Heart right ventricle (tissue), 16 donors: ENCODE results near the gene CRYBA4. TPM values are rescaled to one million over a fixed set of nuclear protein-coding genes. Genes with fewer than 3 reads are reported as not detected.
A peak's percentile ranks its signal among the peaks of the same experiment; 100 is the strongest.

ENCODE experiments used
- ATAC-seq, 8 donors: fragments of 200-7000 bp; cut with Tn5 transposase; one replicate each; pipeline ENCODE4 v1.9.1; 2020; ENCODE audit warnings: mild to moderate bottlenecking in 8 of 8, moderate library complexity in 8 of 8, moderate number of reproducible peaks in 1 of 8
- DNase-seq, 2 donors: peaks; one replicate each; pipeline ENCODE4 v3.0.0-alpha.2; 2020
- H3K27ac ChIP-seq, 10 donors: fragments of 200-600 bp; sonication (generic) in 2 of 10; one replicate each; pipeline versions ENCODE4 v1.5.0 to v1.8.0; 2020 to 2022; ENCODE audit warnings: mild to moderate bottlenecking in 3 of 10
- H3K27me3 ChIP-seq, 7 donors: fragments of 200-600 bp; one replicate each; pipeline ENCODE4 v1.8.0; 2021 to 2022; ENCODE audit warnings: mild to moderate bottlenecking in 2 of 7
- H3K36me3 ChIP-seq, 9 donors: fragments of 200-600 bp; sonication (generic) in 1 of 9; one replicate each; pipeline versions ENCODE4 v1.5.0 to v1.8.0; 2020 to 2022; ENCODE audit warnings: mild to moderate bottlenecking in 2 of 9
- H3K4me1 ChIP-seq, 9 donors: fragments of 200-600 bp; sonication (generic) in 1 of 9; one replicate each; pipeline versions ENCODE4 v1.5.0 to v1.8.0; 2020 to 2022; ENCODE audit warnings: mild to moderate bottlenecking in 4 of 9
- H3K4me3 ChIP-seq, 10 donors: fragments of 200-600 bp; sonication (generic) in 2 of 10; one replicate each; pipeline versions ENCODE4 v1.5.0 to v1.8.0; 2020 to 2022; ENCODE audit warnings: mild to moderate bottlenecking in 7 of 10, moderate library complexity in 2 of 10
- H3K9me3 ChIP-seq, 11 donors: fragments of 200-600 bp in 10 of 11; sonication (generic) in 2 of 11; one replicate each; pipeline versions ENCODE4 v1.5.0 to v1.8.0; 2013 to 2022; ENCODE audit warnings: mild to moderate bottlenecking in 2 of 11, control low read depth in 1 of 11, moderate library complexity in 1 of 11
- CTCF ChIP-seq, 9 donors: fragments of 200-600 bp; sonication (generic) in 2 of 9; IDR thresholded peaks; one replicate each; pipeline versions ENCODE4 v1.5.0 to v1.8.0; 2021 to 2022; ENCODE audit warnings: antibody characterized with exemption in 9 of 9, mild to moderate bottlenecking in 5 of 9, moderate library complexity in 1 of 9
- WGBS, 2 donors: extraction: QIAGEN DNeasy Blood & Tissue Kit; methylation state at CpG; one replicate each; pipeline ENCODE4 v1.1.7; 2013; ENCODE audit warnings: inconsistent platforms in 1 of 2; 5-methylcytosine and 5-hydroxymethylcytosine counted together
- intact Hi-C, 10 donors: fragments of 100-400 bp; cut with DNase I; formaldehyde crosslinking; loops; one replicate each; pipeline versions ENCODE4 v1.11.1 to v1.14.2; 2022
- polyA plus RNA-seq, 2 donors: library from polyadenylated mRNA; stranded (reverse); fragments of 200-250 nt; gene quantifications; one replicate each; pipeline ENCODE4 v1.2.3, GENCODE V29; 2013
- total RNA-seq, 10 donors: library from RNA; stranded (reverse); fragmentation: NEBNext Ultra II Directional in 3 of 10; extraction: Animal tissue kit (Norgen Biotek cat#: 25700) in 3 of 10; gene quantifications; one replicate each; pipeline versions ENCODE4 v1.2.1 to v1.2.4, GENCODE V29; 2021 to 2023
- donor health status: Arrhythmogenic right ventricular cardiomyopathy.
- donor health status: ischemic (EF 13 %, LVEDD 7.1; RV severe dilation, severe dysfunction).
- donor health status: healthy with polysubstance abuse.
- donor health status: DM: no; HTN: yes; CAD: no.
- donor health status: DM: no; HTN: no; CAD: no.
- donor health status: ischemic (EF 25% LVEDD 6.9; RV normal size, moderate dysfunction).
- donor health status: ischemic (EF 25% LVEDD 5.7; RV mildly dilated, moderate dysfunction).
- donor health status: healthy.
- donor health status: DM: yes; HTN: yes; CAD: no.
- donor health status: Ischemic cardiomyopathy.
- donor health status: ischemic (EF 35%, LVEDD 5.7; RV mildly dilated, moderate dysfunction).
- donor health status: nonischemic (EF 11% LVEDD 7.7; RV severe dilation, severe dysfunction).
- donor health status: DM: yes; HTN: yes; CAD: no.
- donor health status: PGD.
- donor health status: ischemic (EF 29% LVEDD 5.4; RV normal size, mild dysfunction).
- donor health status: nonischemic (EF 23%, LVEDD 6.1; RV moderate dilation, normal function).

CRYBA4 gene
- total and polyA plus RNA-seq, 12 donors, result 0.42 TPM; not detected in 11

GRCh38 chr22:26577081-26577480, 44.7 kb upstream of the CRYBA4 start:
- Histone ChIP-seq H3K36me3 (peaks cover 0 to 23% (median 0%) of the 10 kb centered on the region in 9 donors), H3K27me3 (no peaks in the 10 kb centered on the region), H3K27ac (no peak overlapping the region), H3K9me3 (no peaks in the 10 kb centered on the region), H3K4me3 (no peak overlapping the region), H3K4me1 (peaks cover 3 to 77% (median 26%) of the 10 kb centered on the region in 9 donors)
- DNase-seq (no peak), ATAC-seq (no peak)
- 97 to 99% methylated on average over 6 to 7 of the region's 7 CpGs for WGBS, 2 donors
- intact Hi-C loops, result no loop called here
- TF ChIP-seq CTCF (IDR thresholded peaks at IDR 0.05), result no peak

- TF ChIP-seq CTCF (IDR thresholded peaks at IDR 0.05), result no peak
- intact Hi-C loops, result no loop called here
- Histone ChIP-seq H3K4me3 (peak overlapping the region in 1 of 10 donors; percentile 12), H3K27me3 (no peaks in the 10 kb centered on the region), H3K27ac (peak overlapping the region in 2 of 10 donors; percentile 22 to 73), H3K4me1 (peaks cover 3 to 56% (median 26%) of the 10 kb centered on the region in 9 donors), H3K9me3 (no peaks in the 10 kb centered on the region), H3K36me3 (peaks cover 0 to 30% (median 0%) of the 10 kb centered on the region in 9 donors)
- WGBS, 2 donors, result 58 to 60% methylated on average over 10 of the region's 10 CpGs
- DNase-seq, result peak; percentile 15 to 25
- peak in 6 of 8 donors; percentile 25 to 68 (median 42) for ATAC-seq
These were observed 42.4 kb upstream of the CRYBA4 start for GRCh38 chr22:26579331-26579886.

- 76 to 87% methylated on average over 13 of the region's 13 CpGs for WGBS, 2 donors
- Histone ChIP-seq H3K36me3 (peaks cover 0 to 30% (median 0%) of the 10 kb centered on the region in 9 donors), H3K27ac (peak overlapping the region in 1 of 10 donors; percentile 73), H3K4me3 (no peak overlapping the region), H3K27me3 (no peaks in the 10 kb centered on the region), H3K9me3 (no peaks in the 10 kb centered on the region), H3K4me1 (peaks cover 6 to 56% (median 35%) of the 10 kb centered on the region in 9 donors)
- TF ChIP-seq CTCF (IDR thresholded peaks at IDR 0.05), result no peak
- no peak for DNase-seq
- intact Hi-C loops, result loop anchor here in 4 of 10 donors (5.0 to 10.0 kb wide), 4 partner anchors 46 to 68 kb away; partner anchors contain the start of gene TFIP11 (in 2 of the 4)
- no peak for ATAC-seq
These were observed 41.4 kb upstream of the CRYBA4 start for GRCh38 chr22:26580240-26580962.

- H3K36me3 ChIP-seq, result peaks cover 0 to 30% (median 0%) of the 10 kb centered on the region in 9 donors
- ATAC-seq, result no peak
- H3K4me3 ChIP-seq, result no peak overlapping the region
- no peak overlapping the region for H3K27ac ChIP-seq
- no peaks in the 10 kb centered on the region for H3K27me3 ChIP-seq
- TF ChIP-seq CTCF (IDR thresholded peaks at IDR 0.05), result no peak
- intact Hi-C loops, result loop anchor here in 4 of 10 donors (5.0 to 10.0 kb wide), 4 partner anchors 46 to 69 kb away; partner anchors contain the start of gene TFIP11 (in 2 of the 4)
- WGBS, 2 donors, result 70 to 81% methylated on average over 1 of the region's 1 CpG
- peaks cover 4 to 56% (median 37%) of the 10 kb centered on the region in 9 donors for H3K4me1 ChIP-seq
- no peak for DNase-seq
- H3K9me3 ChIP-seq, result no peaks in the 10 kb centered on the region
These were observed 40.7 kb upstream of the CRYBA4 start for GRCh38 chr22:26581026-26581425.
